ENCODE results near the gene ACVR1. TPM values are rescaled to one million over a fixed set of nuclear protein-coding genes. Genes with fewer than 3 reads are reported as not detected.

Gene ACVR1
- total RNA-seq, 1 donor from 2014 or later = 14.3 TPM

DNA sequence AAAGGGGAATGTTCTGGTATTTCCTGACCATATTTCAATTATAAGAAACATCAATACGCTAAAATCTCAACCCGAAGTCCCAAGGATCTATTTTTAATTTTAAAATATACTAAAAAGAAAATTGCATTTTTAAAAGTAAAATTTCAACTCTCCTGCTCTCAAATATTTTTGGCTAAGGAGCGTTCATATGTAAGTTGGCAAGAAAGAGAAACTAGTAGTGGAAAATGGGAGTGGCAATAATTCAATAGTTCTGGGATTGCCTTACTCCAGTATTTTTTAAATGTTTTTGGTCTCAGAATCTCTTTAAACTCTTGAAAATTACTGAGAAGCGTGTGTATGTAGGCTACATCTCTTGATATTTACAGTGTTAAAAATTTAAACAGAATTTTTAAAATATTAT, 72.7 kb downstream of the ACVR1 start:
- DNase-seq (ENCODE audit: extremely low spot score, unreplicated experiment) = no peak
- H3K27me3 Mint-ChIP-seq = no peaks in the 10 kb centered on the region
- TF ChIP-seq, protein P1, sequence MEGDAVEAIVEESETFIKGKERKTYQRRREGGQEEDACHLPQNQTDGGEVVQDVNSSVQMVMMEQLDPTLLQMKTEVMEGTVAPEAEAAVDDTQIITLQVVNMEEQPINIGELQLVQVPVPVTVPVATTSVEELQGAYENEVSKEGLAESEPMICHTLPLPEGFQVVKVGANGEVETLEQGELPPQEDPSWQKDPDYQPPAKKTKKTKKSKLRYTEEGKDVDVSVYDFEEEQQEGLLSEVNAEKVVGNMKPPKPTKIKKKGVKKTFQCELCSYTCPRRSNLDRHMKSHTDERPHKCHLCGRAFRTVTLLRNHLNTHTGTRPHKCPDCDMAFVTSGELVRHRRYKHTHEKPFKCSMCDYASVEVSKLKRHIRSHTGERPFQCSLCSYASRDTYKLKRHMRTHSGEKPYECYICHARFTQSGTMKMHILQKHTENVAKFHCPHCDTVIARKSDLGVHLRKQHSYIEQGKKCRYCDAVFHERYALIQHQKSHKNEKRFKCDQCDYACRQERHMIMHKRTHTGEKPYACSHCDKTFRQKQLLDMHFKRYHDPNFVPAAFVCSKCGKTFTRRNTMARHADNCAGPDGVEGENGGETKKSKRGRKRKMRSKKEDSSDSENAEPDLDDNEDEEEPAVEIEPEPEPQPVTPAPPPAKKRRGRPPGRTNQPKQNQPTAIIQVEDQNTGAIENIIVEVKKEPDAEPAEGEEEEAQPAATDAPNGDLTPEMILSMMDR (conservative IDR thresholded peaks at IDR 0.05) = no peak
- no peaks in the 10 kb centered on the region for H3K9me3 Mint-ChIP-seq
- peaks cover 17% of the 10 kb centered on the region for H3K36me3 Mint-ChIP-seq
- H3K27ac Mint-ChIP-seq = no peak overlapping the region
- peaks cover 11% of the 10 kb centered on the region for H3K4me1 Mint-ChIP-seq (ENCODE audit: unreplicated experiment)
- H3K4me3 Mint-ChIP-seq = no peak overlapping the region

DNA sequence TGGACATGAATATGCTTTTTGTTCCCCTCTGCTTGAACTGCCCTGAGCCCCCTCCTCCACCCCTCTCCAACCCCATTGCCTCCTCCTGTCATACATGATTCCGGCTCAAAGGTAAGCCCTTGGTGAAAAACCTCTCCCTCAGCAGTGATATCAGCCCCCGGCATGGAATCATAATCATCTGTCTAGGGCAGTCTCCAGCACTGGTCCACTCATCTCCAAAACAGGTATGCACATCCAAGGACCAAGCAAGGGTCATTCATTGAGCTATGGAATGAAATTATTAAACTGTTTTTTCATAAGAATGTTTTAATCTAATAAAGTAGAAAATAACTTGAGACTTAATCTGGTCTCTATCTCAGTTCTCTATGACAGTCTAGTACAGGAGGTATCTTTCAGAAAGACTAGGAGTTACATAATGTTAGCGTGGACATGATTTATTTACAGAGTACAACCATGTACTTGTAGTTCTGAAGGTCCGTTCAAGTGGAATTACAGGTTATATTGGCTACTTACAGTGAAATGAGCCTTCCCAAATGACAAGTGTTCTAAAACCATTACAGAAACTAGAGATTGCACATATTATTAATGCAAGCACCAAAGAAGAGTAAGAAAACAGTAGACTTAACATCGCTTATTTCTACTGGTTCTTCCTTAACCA, 75.2 kb downstream of the ACVR1 start:
- Mint-ChIP-seq H3K4me3 (peak overlapping the region; percentile 31), H3K27ac (peak overlapping the region; percentile 31), H3K36me3 (peaks cover 16% of the 10 kb centered on the region), H3K9me3 (no peaks in the 10 kb centered on the region), H3K27me3 (no peaks in the 10 kb centered on the region), H3K4me1 (ENCODE audit: unreplicated experiment) (no peaks in the 10 kb centered on the region)
- TF ChIP-seq, protein P1 (conservative IDR thresholded peaks at IDR 0.05) = no peak
- no peak for DNase-seq (ENCODE audit: extremely low spot score, unreplicated experiment)

DNA sequence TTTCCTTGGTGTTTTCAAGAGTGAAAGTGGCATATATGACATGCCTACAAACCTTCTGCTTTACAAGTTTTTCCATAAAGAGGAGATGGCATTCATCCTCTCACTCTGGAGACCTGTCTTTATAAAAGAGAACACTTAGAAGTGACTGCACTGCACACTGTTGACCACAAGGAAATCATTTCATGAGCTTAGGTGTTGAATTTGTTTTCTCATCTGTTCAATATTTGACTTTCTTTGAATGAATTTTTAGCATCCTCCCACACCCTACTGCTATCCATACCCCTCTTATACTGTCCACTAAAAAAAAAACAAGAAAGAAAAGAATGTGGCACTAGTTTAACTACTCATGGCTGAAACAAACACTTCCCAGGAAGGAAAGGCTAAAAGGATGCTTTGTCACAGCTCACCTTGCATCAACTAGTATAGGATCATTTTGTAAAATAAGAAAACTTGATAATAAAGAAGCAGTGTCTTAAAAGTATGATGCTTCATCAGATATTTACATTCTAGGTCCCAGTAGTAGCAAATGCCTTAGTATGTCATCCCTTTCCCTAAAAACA, 83.0 kb downstream of the ACVR1 start:
- no peak overlapping the region for H3K27ac Mint-ChIP-seq
- H3K27me3 Mint-ChIP-seq = no peaks in the 10 kb centered on the region
- H3K9me3 Mint-ChIP-seq = no peaks in the 10 kb centered on the region
- no peak overlapping the region for H3K4me3 Mint-ChIP-seq
- TF ChIP-seq, protein P1 (conservative IDR thresholded peaks at IDR 0.05) = peak; percentile 66
- no peaks in the 10 kb centered on the region for H3K4me1 Mint-ChIP-seq (ENCODE audit: unreplicated experiment)
- no peak for DNase-seq (ENCODE audit: extremely low spot score, unreplicated experiment)
- H3K36me3 Mint-ChIP-seq = peaks cover 7% of the 10 kb centered on the region

DNA sequence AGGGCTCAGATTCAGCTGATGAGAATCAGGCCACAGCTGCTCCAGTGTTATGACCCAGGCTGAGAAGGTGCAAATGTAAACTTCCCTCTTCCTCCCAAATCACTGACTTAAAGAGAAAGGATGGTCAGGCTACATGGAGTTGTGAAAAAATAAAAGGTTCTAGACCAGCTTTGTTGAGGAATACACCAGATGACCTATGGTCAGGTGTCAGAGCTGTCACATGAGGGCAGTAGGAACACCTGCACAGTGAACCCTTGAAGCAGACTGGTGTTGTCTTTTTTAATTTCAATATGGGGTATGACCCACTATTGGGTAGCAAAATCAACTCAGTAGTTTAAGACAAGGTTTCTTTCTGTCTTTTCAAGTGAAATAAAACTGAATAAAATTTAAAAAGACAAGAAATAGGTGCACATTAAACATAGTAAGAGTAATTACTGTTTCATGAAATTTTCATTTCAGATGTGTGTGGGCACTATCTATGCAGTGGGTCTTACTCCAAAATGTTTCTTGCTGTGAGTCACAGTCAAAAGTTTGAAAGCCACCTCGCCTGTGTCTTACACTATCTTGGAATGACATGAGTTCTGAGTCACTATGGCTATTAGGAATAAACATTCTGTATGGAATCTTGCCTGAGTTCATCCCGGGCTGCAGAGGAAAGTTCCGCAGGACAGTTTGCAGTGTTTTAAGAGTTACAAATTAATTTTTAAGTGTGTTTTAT, 83.6 kb downstream of the ACVR1 start:
- H3K4me1 Mint-ChIP-seq (ENCODE audit: unreplicated experiment) = no peaks in the 10 kb centered on the region
- no peak overlapping the region for H3K27ac Mint-ChIP-seq
- no peak for DNase-seq (ENCODE audit: extremely low spot score, unreplicated experiment)
- H3K36me3 Mint-ChIP-seq = peaks cover 3% of the 10 kb centered on the region
- no peaks in the 10 kb centered on the region for H3K27me3 Mint-ChIP-seq
- no peaks in the 10 kb centered on the region for H3K9me3 Mint-ChIP-seq
- TF ChIP-seq, protein P1 (conservative IDR thresholded peaks at IDR 0.05) = no peak
- H3K4me3 Mint-ChIP-seq = no peak overlapping the region

- Mint-ChIP-seq H3K36me3 (no peaks in the 10 kb centered on the region), H3K27me3 (no peaks in the 10 kb centered on the region), H3K27ac (no peak overlapping the region), H3K4me3 (no peak overlapping the region), H3K9me3 (no peaks in the 10 kb centered on the region), H3K4me1 (ENCODE audit: unreplicated experiment) (no peaks in the 10 kb centered on the region)
- TF ChIP-seq, protein P1 (conservative IDR thresholded peaks at IDR 0.05) = no peak
- no peak for DNase-seq (ENCODE audit: extremely low spot score, unreplicated experiment)
Observed at GRCh38 chr2:157790780-157791179, 85.3 kb downstream of the ACVR1 start.

Data from type B pancreatic cell (in vitro differentiated cells).